ENCODE data around the gene DAW1. TPM values are rescaled to one million over a fixed set of nuclear protein-coding genes. Genes with fewer than 3 reads are reported as not detected.

Gene DAW1
- total RNA-seq, 1 experiment from 2014 or later: 0.37 TPM

GRCh38 chr2:227876300-227876801 lies 4.9 kb downstream of the DAW1 start:
- H3K27me3 ChIP-seq (ENCODE audit: insufficient read depth, low read length): no peaks in the 10 kb centered on the region
- no peaks in the 10 kb centered on the region for H3K23me2 ChIP-seq (ENCODE audit: insufficient read length, low read depth, low read length, poor library complexity, severe bottlenecking)
- no peak overlapping the region for H3K4me2 ChIP-seq (ENCODE audit: insufficient read depth, insufficient read length, low read length)
- Mint-ChIP-seq H3K27me3 (ENCODE audit: low read depth) (peaks cover 9% of the 10 kb centered on the region), H3K27ac (no peak overlapping the region), H3K9me3 (no peaks in the 10 kb centered on the region), H3K4me3 (no peak overlapping the region), H3K4me1 (no peaks in the 10 kb centered on the region), H3K36me3 (ENCODE audit: insufficient read depth in 1 of 3, low read depth in 3 of 3) (no peaks in the 10 kb centered on the region)
- H3K27ac ChIP-seq (ENCODE audit: insufficient read length, low read depth, low read length): no peak overlapping the region
- no peak for TF ChIP-seq CTCF (conservative IDR thresholded peaks at IDR 0.05)
- H3K4me1 ChIP-seq (ENCODE audit: insufficient read depth, low read length): no peaks in the 10 kb centered on the region
- H3K56ac ChIP-seq (ENCODE audit: insufficient read length, low read depth, low read length): no peak overlapping the region
- H2BK12ac ChIP-seq (ENCODE audit: insufficient read length, low read depth, low read length): no peak overlapping the region
- no peak for DNase-seq
- H2AFZ ChIP-seq (ENCODE audit: low read length): no peak overlapping the region
- H3K4ac ChIP-seq (ENCODE audit: low read depth, low read length): no peak overlapping the region
- no peak overlapping the region for H3K9ac ChIP-seq (ENCODE audit: extremely low read depth, insufficient read length, low read length)
- H2BK20ac ChIP-seq (ENCODE audit: low read depth, low read length, poor library complexity, severe bottlenecking): no peak overlapping the region
- no peak overlapping the region for H3T11ph ChIP-seq (ENCODE audit: low read length)
- H4K5ac ChIP-seq (ENCODE audit: insufficient read length, low read depth, low read length): no peak overlapping the region
- no peak overlapping the region for H4K8ac ChIP-seq (replicated peaks; ENCODE audit: insufficient read length, low read depth, low read length)
- no peaks in the 10 kb centered on the region for H3K79me1 ChIP-seq (ENCODE audit: insufficient read depth, low read depth, low read length, poor library complexity, severe bottlenecking)
- H3K18ac ChIP-seq (ENCODE audit: insufficient read length, low read depth, low read length): no peak overlapping the region
- H3K9me3 ChIP-seq (ENCODE audit: control insufficient read depth, low read depth, low read length): no peaks in the 10 kb centered on the region
- H2BK15ac ChIP-seq (ENCODE audit: low read depth, low read length): no peak overlapping the region
- no peak overlapping the region for H4K91ac ChIP-seq (ENCODE audit: insufficient read length, low read depth, low read length)
- H2BK5ac ChIP-seq (ENCODE audit: insufficient read length, low read length): no peak overlapping the region
- H2BK120ac ChIP-seq (ENCODE audit: low read depth, low read length, poor library complexity, severe bottlenecking): no peak overlapping the region
- H3K14ac ChIP-seq (ENCODE audit: insufficient read depth, low read length): no peak overlapping the region
- H2AK5ac ChIP-seq (ENCODE audit: insufficient read length, low read length): no peak overlapping the region
- WGBS (ENCODE audit: extremely low coverage, insufficient read length, low lambda C conversion rate): no CpG with 5 or more reads among the region's 6 CpGs
- H3K79me2 ChIP-seq (ENCODE audit: insufficient read depth, low read length): no peaks in the 10 kb centered on the region
- no peaks in the 10 kb centered on the region for H4K20me1 ChIP-seq (ENCODE audit: control insufficient read depth, insufficient read depth, insufficient read length)
- H3K23ac ChIP-seq (ENCODE audit: insufficient read length, low read depth, low read length): no peak overlapping the region

Data from H9 (cell line).